HepG2 (cell line): ENCODE measurements around the gene ETFB. TPM values are rescaled to one million over a fixed set of nuclear protein-coding genes. Genes with fewer than 3 reads are reported as not detected.

Experiments used
- HNRNPK ChIP-seq: fragments of 200-400 bp; formaldehyde crosslinking; IDR thresholded peaks from 2 replicates; pipeline ENCODE4 v1.6.1; 2018; ENCODE audit warnings: low read length, low read depth, moderate library complexity, mild to moderate bottlenecking; ENCODE audit not compliant: poor library complexity, severe bottlenecking
- JUNB ChIP-seq: sonication (generic); formaldehyde crosslinking; IDR thresholded peaks from 2 replicates; pipeline ENCODE4 v1.8.0; 2022; ENCODE audit warnings: missing genetic modification reagents, mild to moderate bottlenecking, borderline replicate concordance
- NFRKB ChIP-seq: fragments of 450-650 bp; IDR thresholded peaks from 2 replicates; pipeline ENCODE4 v1.6.1; 2017
- NR1H2 ChIP-seq: sonication (generic); formaldehyde crosslinking; IDR thresholded peaks from 2 replicates; pipeline ENCODE4 v1.8.1; 2022; ENCODE audit warnings: low read depth, missing genetic modification reagents, borderline replicate concordance
- POLR2AphosphoS5 ChIP-seq: IDR thresholded peaks from 2 replicates; pipeline ENCODE4 v1.6.1; 2012; ENCODE audit warnings: low read depth, low read length
- SATB2 ChIP-seq: sonication (generic); formaldehyde crosslinking; IDR thresholded peaks from 2 replicates; pipeline ENCODE4 v1.5.0; 2020; ENCODE audit warnings: missing genetic modification reagents
- SP5 ChIP-seq: IDR thresholded peaks from 2 replicates; pipeline ENCODE4 v1.6.1; 2016; ENCODE audit warnings: low read depth, borderline replicate concordance
- TP53 ChIP-seq: sonication (generic); formaldehyde crosslinking; conservative IDR thresholded peaks from 2 replicates; pipeline ENCODE4 v1.4.0; 2020; ENCODE audit warnings: missing genetic modification reagents
- U2AF2 ChIP-seq: fragments of 200-400 bp; formaldehyde crosslinking; IDR thresholded peaks from 2 replicates; pipeline ENCODE4 v1.6.1; 2017; ENCODE audit warnings: low read depth, mild to moderate bottlenecking, low read length
- ZFP41 ChIP-seq: sonication (generic); formaldehyde crosslinking; IDR thresholded peaks from 2 replicates; pipeline ENCODE4 v1.4.0; 2020; ENCODE audit warnings: mild to moderate bottlenecking, missing genetic modification reagents, borderline replicate concordance
- ZGPAT ChIP-seq: IDR thresholded peaks from 2 replicates; pipeline ENCODE4 v1.6.1; 2016; ENCODE audit warnings: mild to moderate bottlenecking
- ZNF331 ChIP-seq: sonication (generic); formaldehyde crosslinking; IDR thresholded peaks from 2 replicates; pipeline ENCODE4 v1.4.0; 2020; ENCODE audit warnings: missing genetic modification reagents
- ZNF367 ChIP-seq: sonication (generic); formaldehyde crosslinking; IDR thresholded peaks from 2 replicates; pipeline ENCODE4 v1.4.0; 2020; ENCODE audit warnings: missing genetic modification reagents, borderline replicate concordance
- ZNF747 ChIP-seq: sonication (generic); formaldehyde crosslinking; IDR thresholded peaks from 2 replicates; pipeline ENCODE4 v1.8.1; 2023; ENCODE audit warnings: missing genetic modification reagents, mild to moderate bottlenecking, borderline replicate concordance
- ZNF75D ChIP-seq: sonication (generic); formaldehyde crosslinking; IDR thresholded peaks from 2 replicates; pipeline ENCODE4 v1.8.1; 2023; ENCODE audit warnings: missing genetic modification reagents, mild to moderate bottlenecking, borderline replicate concordance
- ZNF782 ChIP-seq: sonication (generic); formaldehyde crosslinking; IDR thresholded peaks from 2 replicates; pipeline ENCODE4 v1.4.0; 2020; ENCODE audit warnings: missing genetic modification reagents, mild to moderate bottlenecking, borderline replicate concordance
- ZNF816 ChIP-seq: sonication (generic); formaldehyde crosslinking; IDR thresholded peaks from 2 replicates; pipeline ENCODE4 v1.8.0; 2022; ENCODE audit warnings: missing genetic modification reagents, mild to moderate bottlenecking, borderline replicate concordance
- ZNF841 ChIP-seq: sonication (generic); formaldehyde crosslinking; IDR thresholded peaks from 2 replicates; pipeline ENCODE4 v1.8.1; 2023; ENCODE audit warnings: missing genetic modification reagents, borderline replicate concordance
- ZSCAN29 ChIP-seq: sonication (generic); formaldehyde crosslinking; conservative IDR thresholded peaks from 2 replicates; pipeline ENCODE4 v1.4.0; 2020; ENCODE audit warnings: mild to moderate bottlenecking, missing genetic modification reagents
- ZZZ3 ChIP-seq: sonication (generic); formaldehyde crosslinking; IDR thresholded peaks from 2 replicates; pipeline ENCODE4 v1.4.0; 2020; ENCODE audit warnings: missing genetic modification reagents, mild to moderate bottlenecking, borderline replicate concordance
- polyA plus RNA-seq, 8 experiments: library from polyadenylated mRNA; depleted of rRNA in 3 of 8; stranded (reverse) in 7 of 8; unstranded in 1 of 8; fragments of >200 nt; fragmentation: Illumina TruSeq in 4 of 8; extraction: Trizol in 4 of 8; gene quantifications; 2 replicates each; pipeline versions ENCODE4 v1.2.1 to v1.2.3, GENCODE V29; 2011 to 2016; ENCODE audit warnings: low read depth in 4 of 8, missing spikeins in 1 of 8, mixed read lengths in 1 of 8; ENCODE audit not compliant: insufficient read depth in 1 of 8
- total RNA-seq, 5 experiments: library from RNA; depleted of rRNA; stranded (reverse); fragments of >200 nt; fragmentation: Illumina TruSeq; extraction: Trizol; gene quantifications; 2 replicates each; pipeline ENCODE4 v1.2.3, GENCODE V29; 2016; ENCODE audit warnings: low read depth in 1 of 5
- TF ChIP-seq, protein P1 (sequence below): conservative IDR thresholded peaks from 2 replicates; pipeline ENCODE4 v1.6.1; 2018; ENCODE audit warnings: missing genetic modification reagents
- TF ChIP-seq, protein P2 (sequence below): sonication (generic); formaldehyde crosslinking; conservative IDR thresholded peaks from 2 replicates; pipeline ENCODE4 v1.5.0; 2020; ENCODE audit warnings: missing genetic modification reagents
- TF ChIP-seq, protein P3 (sequence below): IDR thresholded peaks from 2 replicates; pipeline ENCODE4 v1.6.1; 2018; ENCODE audit warnings: missing genetic modification reagents, mild to moderate bottlenecking, missing compliant biosample characterization
- TF ChIP-seq, protein P4 (sequence below): sonication (generic); formaldehyde crosslinking; IDR thresholded peaks from 2 replicates; pipeline ENCODE4 v1.9.0; 2022; ENCODE audit warnings: missing genetic modification reagents, mild to moderate bottlenecking, borderline replicate concordance

Gene ETFB
- total and polyA plus RNA-seq, 2 of the 13 experiments (the other 11 are each of a cell fraction or from before 2014, with no cell fraction given), result 678 to 1,314 TPM

- TF ChIP-seq NFRKB (no peak), ZNF75D (no peak), ZNF367 (CRISPR knock-in tag) (no peak), ZGPAT (CRISPR knock-in tag) (no peak), TP53 (CRISPR knock-in tag) (no peak), ZNF747 (CRISPR knock-in tag) (no peak), HNRNPK (no peak), ZNF841 (CRISPR knock-in tag) (no peak), NR1H2 (CRISPR knock-in tag) (no peak), ZFP41 (CRISPR knock-in tag) (no peak), SP5 (CRISPR knock-in tag) (0 out of 2 replicates have a peak, but pooled peaks have one; percentile 29), ZNF816 (no peak), ZSCAN29 (CRISPR knock-in tag) (no peak), ZNF331 (CRISPR knock-in tag) (no peak), JUNB (CRISPR knock-in tag) (no peak), ZNF782 (no peak), ZZZ3 (CRISPR knock-in tag) (no peak), U2AF2 (no peak), SATB2 (no peak), POLR2AphosphoS5 (peak; percentile 62)
- TF ChIP-seq, protein P1, sequence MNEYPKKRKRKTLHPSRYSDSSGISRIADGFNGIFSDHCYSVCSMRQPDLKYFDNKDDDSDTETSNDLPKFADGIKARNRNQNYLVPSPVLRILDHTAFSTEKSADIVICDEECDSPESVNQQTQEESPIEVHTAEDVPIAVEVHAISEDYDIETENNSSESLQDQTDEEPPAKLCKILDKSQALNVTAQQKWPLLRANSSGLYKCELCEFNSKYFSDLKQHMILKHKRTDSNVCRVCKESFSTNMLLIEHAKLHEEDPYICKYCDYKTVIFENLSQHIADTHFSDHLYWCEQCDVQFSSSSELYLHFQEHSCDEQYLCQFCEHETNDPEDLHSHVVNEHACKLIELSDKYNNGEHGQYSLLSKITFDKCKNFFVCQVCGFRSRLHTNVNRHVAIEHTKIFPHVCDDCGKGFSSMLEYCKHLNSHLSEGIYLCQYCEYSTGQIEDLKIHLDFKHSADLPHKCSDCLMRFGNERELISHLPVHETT (CRISPR knock-in tag), result no peak
- TF ChIP-seq, protein P2, sequence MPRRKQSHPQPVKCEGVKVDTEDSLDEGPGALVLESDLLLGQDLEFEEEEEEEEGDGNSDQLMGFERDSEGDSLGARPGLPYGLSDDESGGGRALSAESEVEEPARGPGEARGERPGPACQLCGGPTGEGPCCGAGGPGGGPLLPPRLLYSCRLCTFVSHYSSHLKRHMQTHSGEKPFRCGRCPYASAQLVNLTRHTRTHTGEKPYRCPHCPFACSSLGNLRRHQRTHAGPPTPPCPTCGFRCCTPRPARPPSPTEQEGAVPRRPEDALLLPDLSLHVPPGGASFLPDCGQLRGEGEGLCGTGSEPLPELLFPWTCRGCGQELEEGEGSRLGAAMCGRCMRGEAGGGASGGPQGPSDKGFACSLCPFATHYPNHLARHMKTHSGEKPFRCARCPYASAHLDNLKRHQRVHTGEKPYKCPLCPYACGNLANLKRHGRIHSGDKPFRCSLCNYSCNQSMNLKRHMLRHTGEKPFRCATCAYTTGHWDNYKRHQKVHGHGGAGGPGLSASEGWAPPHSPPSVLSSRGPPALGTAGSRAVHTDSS (CRISPR knock-in tag), result no peak
- TF ChIP-seq, protein P3, sequence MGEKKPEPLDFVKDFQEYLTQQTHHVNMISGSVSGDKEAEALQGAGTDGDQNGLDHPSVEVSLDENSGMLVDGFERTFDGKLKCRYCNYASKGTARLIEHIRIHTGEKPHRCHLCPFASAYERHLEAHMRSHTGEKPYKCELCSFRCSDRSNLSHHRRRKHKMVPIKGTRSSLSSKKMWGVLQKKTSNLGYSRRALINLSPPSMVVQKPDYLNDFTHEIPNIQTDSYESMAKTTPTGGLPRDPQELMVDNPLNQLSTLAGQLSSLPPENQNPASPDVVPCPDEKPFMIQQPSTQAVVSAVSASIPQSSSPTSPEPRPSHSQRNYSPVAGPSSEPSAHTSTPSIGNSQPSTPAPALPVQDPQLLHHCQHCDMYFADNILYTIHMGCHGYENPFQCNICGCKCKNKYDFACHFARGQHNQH (CRISPR knock-in tag), result no peak
- TF ChIP-seq, protein P4, sequence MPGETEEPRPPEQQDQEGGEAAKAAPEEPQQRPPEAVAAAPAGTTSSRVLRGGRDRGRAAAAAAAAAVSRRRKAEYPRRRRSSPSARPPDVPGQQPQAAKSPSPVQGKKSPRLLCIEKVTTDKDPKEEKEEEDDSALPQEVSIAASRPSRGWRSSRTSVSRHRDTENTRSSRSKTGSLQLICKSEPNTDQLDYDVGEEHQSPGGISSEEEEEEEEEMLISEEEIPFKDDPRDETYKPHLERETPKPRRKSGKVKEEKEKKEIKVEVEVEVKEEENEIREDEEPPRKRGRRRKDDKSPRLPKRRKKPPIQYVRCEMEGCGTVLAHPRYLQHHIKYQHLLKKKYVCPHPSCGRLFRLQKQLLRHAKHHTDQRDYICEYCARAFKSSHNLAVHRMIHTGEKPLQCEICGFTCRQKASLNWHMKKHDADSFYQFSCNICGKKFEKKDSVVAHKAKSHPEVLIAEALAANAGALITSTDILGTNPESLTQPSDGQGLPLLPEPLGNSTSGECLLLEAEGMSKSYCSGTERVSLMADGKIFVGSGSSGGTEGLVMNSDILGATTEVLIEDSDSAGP (CRISPR knock-in tag), result no peak
These were observed 18.8 kb downstream of the ETFB start (continued) for GRCh38 chr19:51347209-51347928.
